PC-3 (cell line): ENCODE measurements around the gene SPARC. TPM values are rescaled to one million over a fixed set of nuclear protein-coding genes. Genes with fewer than 3 reads are reported as not detected.

Source experiments
- ATAC-seq: fragments of 200-7000 bp; cut with Tn5 transposase; 2 replicates; pipeline ENCODE4 v1.9.1; 2020; ENCODE audit warnings: mild to moderate bottlenecking, moderate library complexity
- BruUV-seq: library from RNA; stranded (reverse); fragments of 400-500 nt; replicated peaks from 2 replicates; lab custom pipeline; 2021; lab: Mats Ljungman, UMichigan
- CTCF ChIA-PET: fragments of 300-600 bp; sonication (Branson Sonifier 250); formaldehyde crosslinking; loops from one replicate; lab custom pipeline; 2022; ENCODE audit warnings: antibody characterized with exemption; lab: Charles Lee
- POLR2A ChIA-PET: fragments of 300-600 bp; sonication (Branson Sonifier 250); formaldehyde crosslinking; loops from one replicate; lab custom pipeline; 2022; ENCODE audit warnings: antibody characterized with exemption; ENCODE audit not compliant: unreplicated experiment; lab: Charles Lee
- DNase-seq: peaks from one replicate; pipeline ENCODE4 v3.0.0-alpha.2; 2015
- H2AFZ ChIP-seq: fragments of 300-600 bp; sonication (generic); 2 replicates; pipeline ENCODE4 v1.6.0; 2016; ENCODE audit warnings: antibody characterized with exemption, low read length
- H3F3A ChIP-seq: fragments of 300-600 bp; sonication (generic); one replicate; pipeline ENCODE4 v1.6.0; 2017; ENCODE audit warnings: antibody characterized with exemption, low read length, control low read depth, mild to moderate bottlenecking; ENCODE audit not compliant: unreplicated experiment
- H3K27ac ChIP-seq: fragments of 300-600 bp; sonication (generic); 2 replicates; pipeline ENCODE4 v1.5.1; 2016; ENCODE audit warnings: mild to moderate bottlenecking, low read length
- H3K27me3 ChIP-seq: fragments of 300-600 bp; sonication (generic); 2 replicates; pipeline ENCODE4 v1.6.1; 2016; ENCODE audit warnings: low read length, mixed read lengths
- H3K36me3 ChIP-seq: fragments of 300-600 bp; sonication (generic); 2 replicates; pipeline ENCODE4 v1.6.1; 2016; ENCODE audit warnings: low read depth, mixed run types, low read length, mixed read lengths
- H3K4me1 ChIP-seq: fragments of 300-600 bp; sonication (generic); 2 replicates; pipeline ENCODE4 v1.5.1; 2016; ENCODE audit warnings: low read length; ENCODE audit not compliant: insufficient read depth
- H3K4me2 ChIP-seq: fragments of 300-600 bp; sonication (generic); 2 replicates; pipeline ENCODE4 v1.6.0; 2016; ENCODE audit warnings: low read length
- H3K4me3 ChIP-seq: fragments of 300-600 bp; sonication (generic); 2 replicates; pipeline ENCODE4 v1.5.1; 2016; ENCODE audit warnings: mild to moderate bottlenecking, low read length, mixed read lengths
- H3K79me2 ChIP-seq: fragments of 300-600 bp; sonication (generic); 2 replicates; pipeline ENCODE4 v1.6.1; 2017; ENCODE audit warnings: low read length, mixed read lengths
- H3K9ac ChIP-seq: fragments of 300-600 bp; sonication (generic); 2 replicates; pipeline ENCODE4 v1.6.0; 2016; ENCODE audit warnings: mild to moderate bottlenecking, low read length
- H3K9me2 ChIP-seq: fragments of 300-600 bp; sonication (generic); replicated peaks from 2 replicates; pipeline ENCODE4 v1.6.1; 2016; ENCODE audit warnings: mixed run types, low read length, mixed read lengths
- H3K9me3 ChIP-seq: fragments of 300-600 bp; sonication (generic); 2 replicates; pipeline ENCODE4 v1.6.1; 2016; ENCODE audit warnings: low read length, mixed read lengths
- H4K20me1 ChIP-seq: fragments of 300-600 bp; sonication (generic); 2 replicates; pipeline ENCODE4 v1.6.1; 2016; ENCODE audit warnings: low read length, mixed read lengths
- CTCF ChIP-seq: fragments of 300-600 bp; sonication (generic); conservative IDR thresholded peaks from 2 replicates; pipeline ENCODE4 v1.5.1; 2017; ENCODE audit warnings: antibody characterized with exemption, low read depth, mild to moderate bottlenecking, low read length
- EZH2 ChIP-seq: fragments of 300-600 bp; sonication (generic); IDR thresholded peaks from one replicate; pipeline ENCODE4 v1.6.1; 2017; ENCODE audit warnings: antibody characterized with exemption, mild to moderate bottlenecking, low read length; ENCODE audit not compliant: unreplicated experiment
- EZH2phosphoT487 ChIP-seq: fragments of 300-600 bp; sonication (generic); IDR thresholded peaks from 2 replicates; pipeline ENCODE4 v1.6.1; 2018; ENCODE audit warnings: mild to moderate bottlenecking, antibody characterized with exemption, low read length, borderline replicate concordance
- intact Hi-C: fragments of 100-400 bp; cut with micrococcal nuclease; formaldehyde crosslinking; loops from 2 replicates; pipeline ENCODE4 v1.9.0; 2023
- total RNA-seq: library from RNA; depleted of rRNA; stranded (reverse); fragments of >200 nt; gene quantifications from 2 replicates; pipeline ENCODE4 v1.2.3, GENCODE V29; 2014

Gene SPARC
- total RNA-seq, 1 experiment from 2014 or later, result 2.7 TPM

- Histone ChIP-seq H3K9me3 (no peaks in the 10 kb centered on the region), H3K4me1 (peaks cover 9% of the 10 kb centered on the region), H3K4me2 (no peak overlapping the region), H3K4me3 (no peak overlapping the region), H4K20me1 (no peaks in the 10 kb centered on the region), H3K79me2 (no peaks in the 10 kb centered on the region), H3K9me2 (no peaks in the 10 kb centered on the region), H3K27me3 (no peaks in the 10 kb centered on the region), H3K27ac (no peak overlapping the region), H2AFZ (no peak overlapping the region), H3K36me3 (no peaks in the 10 kb centered on the region), H3F3A (no peaks in the 10 kb centered on the region), H3K9ac (no peak overlapping the region)
- CTCF ChIA-PET, result no interaction called here
- intact Hi-C loops, result no loop called here
- DNase-seq (no peak), ATAC-seq (no peak)
- POLR2A ChIA-PET, result interaction anchor here (0.6 kb wide), 1 partner anchor 90 kb away, joined by 10 read pairs; no protein-coding TSS in a partner anchor
- no TSS peak for BruUV-seq
- TF ChIP-seq EZH2 (no peak), EZH2phosphoT487 (no peak), CTCF (no peak)
These were observed 2.6 kb downstream of the SPARC start for GRCh38 chr5:151683986-151684588.

- Histone ChIP-seq H3K9me2 (no peaks in the 10 kb centered on the region), H4K20me1 (no peaks in the 10 kb centered on the region), H3K36me3 (no peaks in the 10 kb centered on the region), H3K4me1 (peaks cover 9% of the 10 kb centered on the region), H3K9ac (no peak overlapping the region), H3K79me2 (no peaks in the 10 kb centered on the region), H3K4me3 (no peak overlapping the region), H2AFZ (no peak overlapping the region), H3K27ac (no peak overlapping the region), H3K4me2 (no peak overlapping the region), H3K27me3 (no peaks in the 10 kb centered on the region), H3F3A (no peaks in the 10 kb centered on the region), H3K9me3 (no peaks in the 10 kb centered on the region)
- no peak for DNase-seq
- ATAC-seq, result no peak
- intact Hi-C loops, result no loop called here
- ChIA-PET CTCF (no interaction called here), POLR2A (interaction anchor here (0.6 kb wide), 1 partner anchor 90 kb away, joined by 10 read pairs; no protein-coding TSS in a partner anchor)
- no TSS peak for BruUV-seq
- TF ChIP-seq EZH2phosphoT487 (no peak), EZH2 (no peak), CTCF (no peak)
These were observed 3.3 kb downstream of the SPARC start for GRCh38 chr5:151683444-151683843.

- no peaks in the 10 kb centered on the region for H4K20me1 ChIP-seq
- no peaks in the 10 kb centered on the region for H3K9me3 ChIP-seq
- no peak overlapping the region for H3K4me2 ChIP-seq
- ChIA-PET CTCF (no interaction called here), POLR2A (no interaction called here)
- no peaks in the 10 kb centered on the region for H3K9me2 ChIP-seq
- peaks cover 9% of the 10 kb centered on the region for H3K4me1 ChIP-seq
- H3F3A ChIP-seq, result no peaks in the 10 kb centered on the region
- TF ChIP-seq CTCF, result no peak
- TF ChIP-seq EZH2phosphoT487, result no peak
- TF ChIP-seq EZH2, result no peak
- no peak overlapping the region for H2AFZ ChIP-seq
- ATAC-seq (no peak), DNase-seq (no peak)
- H3K36me3 ChIP-seq, result no peaks in the 10 kb centered on the region
- no peak overlapping the region for H3K4me3 ChIP-seq
- no peak overlapping the region for H3K9ac ChIP-seq
- H3K79me2 ChIP-seq, result no peaks in the 10 kb centered on the region
- intact Hi-C loops, result no loop called here
- no peaks in the 10 kb centered on the region for H3K27me3 ChIP-seq
- no peak overlapping the region for H3K27ac ChIP-seq
- BruUV-seq, result no TSS peak
These were observed 3.9 kb downstream of the SPARC start for GRCh38 chr5:151682751-151683331.
